Liver (tissue), 9 donors: Measurements from ENCODE around the gene MYO7B. TPM values are rescaled to one million over a fixed set of nuclear protein-coding genes. Genes with fewer than 3 reads are reported as not detected.

Source experiments
- DNase-seq: peaks from one replicate; pipeline ENCODE4 v3.0.0-alpha.2; 2017; ENCODE audit warnings: low spot score
- H3K27ac ChIP-seq, 2 donors: one replicate each; pipeline ENCODE4 v1.7.0; 2013; ENCODE audit warnings: inconsistent platforms in 2 of 2, low read length in 2 of 2, control low read depth in 1 of 2, low read depth in 1 of 2, mild to moderate bottlenecking in 1 of 2
- H3K27me3 ChIP-seq, 4 donors: one replicate each; pipeline versions ENCODE4 v1.6.1 to v1.7.0; 2013; ENCODE audit warnings: low read length in 3 of 4, inconsistent platforms in 1 of 4, mild to moderate bottlenecking in 1 of 4, moderate library complexity in 1 of 4; ENCODE audit not compliant: control insufficient read depth in 4 of 4, insufficient read depth in 4 of 4
- H3K36me3 ChIP-seq, 4 donors: one replicate each; pipeline versions ENCODE4 v1.6.1 to v1.7.0; 2013; ENCODE audit warnings: low read length in 3 of 4, mild to moderate bottlenecking in 3 of 4, low read depth in 1 of 4, moderate library complexity in 1 of 4; ENCODE audit not compliant: control insufficient read depth in 4 of 4, insufficient read depth in 3 of 4
- H3K4me1 ChIP-seq, 4 donors: one replicate each; pipeline versions ENCODE4 v1.6.1 to v1.7.0; 2013; ENCODE audit warnings: low read length in 3 of 4, mild to moderate bottlenecking in 3 of 4, moderate library complexity in 1 of 4; ENCODE audit not compliant: control insufficient read depth in 4 of 4, insufficient read depth in 4 of 4
- H3K4me3 ChIP-seq, 3 donors: one replicate each; pipeline versions ENCODE4 v1.6.1 to v1.7.0; 2013; ENCODE audit warnings: low read length in 3 of 3, control low read depth in 1 of 3, low read depth in 1 of 3, mild to moderate bottlenecking in 1 of 3
- H3K9ac ChIP-seq, 2 donors: one replicate each; pipeline ENCODE4 v1.7.0; 2013; ENCODE audit warnings: low read length in 2 of 2, mild to moderate bottlenecking in 2 of 2, moderate library complexity in 2 of 2, control low read depth in 1 of 2, low read depth in 1 of 2
- H3K9me3 ChIP-seq, 4 donors: one replicate each; pipeline versions ENCODE4 v1.6.1 to v1.7.0; 2013; ENCODE audit warnings: low read length in 3 of 4; ENCODE audit not compliant: control insufficient read depth in 4 of 4
- EGR1 ChIP-seq, 2 donors: IDR thresholded peaks; 2 replicates each; pipeline ENCODE4 v1.6.1; 2016 to 2018; ENCODE audit warnings: antibody characterized with exemption in 2 of 2, low read depth in 2 of 2
- FOXA1 ChIP-seq: IDR thresholded peaks from 2 replicates; pipeline ENCODE4 v1.6.1; 2016; ENCODE audit warnings: antibody characterized with exemption
- FOXA2 ChIP-seq: IDR thresholded peaks from 2 replicates; pipeline ENCODE4 v1.6.1; 2016; ENCODE audit warnings: antibody characterized with exemption
- GABPA ChIP-seq, 2 donors: IDR thresholded peaks in 1 of 2; conservative IDR thresholded peaks in 1 of 2; 2 replicates each; pipeline ENCODE4 v1.6.1; 2016; ENCODE audit warnings: antibody characterized with exemption in 2 of 2, mild to moderate bottlenecking in 1 of 2, moderate library complexity in 1 of 2
- HNF4A ChIP-seq, 2 donors: conservative IDR thresholded peaks; 2 replicates each; pipeline ENCODE4 v1.6.1; 2016; ENCODE audit warnings: antibody characterized with exemption in 2 of 2, mild to moderate bottlenecking in 2 of 2
- HNF4G ChIP-seq: IDR thresholded peaks from 2 replicates; pipeline ENCODE4 v1.6.1; 2016; ENCODE audit warnings: antibody characterized with exemption
- JUND ChIP-seq, 2 donors: IDR thresholded peaks; 2 replicates each; pipeline ENCODE4 v1.6.1; 2016; ENCODE audit warnings: antibody characterized with exemption in 2 of 2
- NR2F2 ChIP-seq: IDR thresholded peaks from 2 replicates; pipeline ENCODE4 v1.6.1; 2016; ENCODE audit warnings: antibody characterized with exemption
- RAD21 ChIP-seq, 2 donors: IDR thresholded peaks; 2 replicates each; pipeline ENCODE4 v1.6.1; 2016; ENCODE audit warnings: antibody characterized with exemption in 2 of 2, mild to moderate bottlenecking in 2 of 2
- RXRA ChIP-seq, 2 donors: IDR thresholded peaks; 2 replicates each; pipeline ENCODE4 v1.6.1; 2017 to 2018; ENCODE audit warnings: antibody characterized with exemption in 2 of 2, mild to moderate bottlenecking in 1 of 2
- SP1 ChIP-seq: IDR thresholded peaks from 2 replicates; pipeline ENCODE4 v1.6.1; 2018; ENCODE audit warnings: antibody characterized with exemption, mild to moderate bottlenecking
- TAF1 ChIP-seq: conservative IDR thresholded peaks from 2 replicates; pipeline ENCODE4 v1.6.1; 2016; ENCODE audit warnings: antibody characterized with exemption, mild to moderate bottlenecking
- YY1 ChIP-seq: IDR thresholded peaks from 2 replicates; pipeline ENCODE4 v1.6.1; 2016; ENCODE audit warnings: antibody characterized with exemption, mild to moderate bottlenecking
- WGBS: extraction: QIAGEN DNeasy Blood & Tissue Kit; methylation state at CpG from one replicate; pipeline ENCODE4 v1.1.7; 2013; 5-methylcytosine and 5-hydroxymethylcytosine counted together
- polyA plus RNA-seq, 2 donors: library from polyadenylated mRNA; stranded (reverse) in 1 of 2; unstranded in 1 of 2; fragments of 200-250 nt in 1 of 2; fragments of >200 nt in 1 of 2; fragmentation: Nextera tagmentation in 1 of 2; extraction: Ambion mirVana in 1 of 2; gene quantifications; one replicate each; pipeline versions ENCODE4 v1.2.1 to v1.2.3, GENCODE V29; 2013 to 2015
- total RNA-seq, 2 donors: library from RNA; depleted of rRNA; stranded (reverse); fragments of >200 nt; gene quantifications; one replicate each; pipeline ENCODE4 v1.2.3, GENCODE V29; 2014
- TF ChIP-seq, protein P1 (sequence below): IDR thresholded peaks from 2 replicates; pipeline ENCODE4 v1.6.1; 2016; ENCODE audit warnings: antibody characterized with exemption, mild to moderate bottlenecking
- TF ChIP-seq, protein P2 (sequence below): IDR thresholded peaks from 2 replicates; pipeline ENCODE4 v1.6.1; 2016; ENCODE audit warnings: antibody characterized with exemption
- TF ChIP-seq, protein P3 (sequence below): IDR thresholded peaks from 2 replicates; pipeline ENCODE4 v1.6.1; 2016; ENCODE audit warnings: antibody characterized with exemption
- TF ChIP-seq, protein P4 (sequence below): IDR thresholded peaks from 2 replicates; pipeline ENCODE4 v1.6.1; 2016; ENCODE audit warnings: antibody characterized with exemption
- donor health status: healthy.
- donor health status: healthy.
- donor health status: healthy.
- donor health status: healthy.
- donor health status: healthy.

Gene MYO7B
- total and polyA plus RNA-seq, 4 donors, result 0.15 to 1.1 (median 0.64) TPM

DNA sequence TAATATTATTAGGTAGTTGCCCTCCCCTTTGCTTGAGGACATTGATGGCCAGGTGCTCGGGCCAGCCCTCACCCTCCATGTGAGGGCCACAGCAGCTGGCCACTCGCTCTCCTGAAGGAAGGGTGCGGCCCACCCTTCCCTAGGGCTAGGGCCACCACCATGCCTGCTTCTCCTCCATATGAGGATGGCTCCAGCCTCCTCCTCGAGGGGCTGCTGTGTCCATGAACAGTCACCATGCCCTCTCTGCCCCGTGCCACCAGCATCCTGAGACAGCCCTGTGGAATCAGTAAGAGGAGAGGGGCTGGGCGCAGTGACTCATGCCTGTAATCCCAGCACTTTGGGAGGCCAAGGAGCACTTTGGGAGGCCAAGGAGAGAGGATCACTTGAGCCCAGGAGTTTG lies 112.8 kb downstream of the MYO7B start (continued):
- TF ChIP-seq, protein P1, sequence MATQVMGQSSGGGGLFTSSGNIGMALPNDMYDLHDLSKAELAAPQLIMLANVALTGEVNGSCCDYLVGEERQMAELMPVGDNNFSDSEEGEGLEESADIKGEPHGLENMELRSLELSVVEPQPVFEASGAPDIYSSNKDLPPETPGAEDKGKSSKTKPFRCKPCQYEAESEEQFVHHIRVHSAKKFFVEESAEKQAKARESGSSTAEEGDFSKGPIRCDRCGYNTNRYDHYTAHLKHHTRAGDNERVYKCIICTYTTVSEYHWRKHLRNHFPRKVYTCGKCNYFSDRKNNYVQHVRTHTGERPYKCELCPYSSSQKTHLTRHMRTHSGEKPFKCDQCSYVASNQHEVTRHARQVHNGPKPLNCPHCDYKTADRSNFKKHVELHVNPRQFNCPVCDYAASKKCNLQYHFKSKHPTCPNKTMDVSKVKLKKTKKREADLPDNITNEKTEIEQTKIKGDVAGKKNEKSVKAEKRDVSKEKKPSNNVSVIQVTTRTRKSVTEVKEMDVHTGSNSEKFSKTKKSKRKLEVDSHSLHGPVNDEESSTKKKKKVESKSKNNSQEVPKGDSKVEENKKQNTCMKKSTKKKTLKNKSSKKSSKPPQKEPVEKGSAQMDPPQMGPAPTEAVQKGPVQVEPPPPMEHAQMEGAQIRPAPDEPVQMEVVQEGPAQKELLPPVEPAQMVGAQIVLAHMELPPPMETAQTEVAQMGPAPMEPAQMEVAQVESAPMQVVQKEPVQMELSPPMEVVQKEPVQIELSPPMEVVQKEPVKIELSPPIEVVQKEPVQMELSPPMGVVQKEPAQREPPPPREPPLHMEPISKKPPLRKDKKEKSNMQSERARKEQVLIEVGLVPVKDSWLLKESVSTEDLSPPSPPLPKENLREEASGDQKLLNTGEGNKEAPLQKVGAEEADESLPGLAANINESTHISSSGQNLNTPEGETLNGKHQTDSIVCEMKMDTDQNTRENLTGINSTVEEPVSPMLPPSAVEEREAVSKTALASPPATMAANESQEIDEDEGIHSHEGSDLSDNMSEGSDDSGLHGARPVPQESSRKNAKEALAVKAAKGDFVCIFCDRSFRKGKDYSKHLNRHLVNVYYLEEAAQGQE, result no peak

DNA sequence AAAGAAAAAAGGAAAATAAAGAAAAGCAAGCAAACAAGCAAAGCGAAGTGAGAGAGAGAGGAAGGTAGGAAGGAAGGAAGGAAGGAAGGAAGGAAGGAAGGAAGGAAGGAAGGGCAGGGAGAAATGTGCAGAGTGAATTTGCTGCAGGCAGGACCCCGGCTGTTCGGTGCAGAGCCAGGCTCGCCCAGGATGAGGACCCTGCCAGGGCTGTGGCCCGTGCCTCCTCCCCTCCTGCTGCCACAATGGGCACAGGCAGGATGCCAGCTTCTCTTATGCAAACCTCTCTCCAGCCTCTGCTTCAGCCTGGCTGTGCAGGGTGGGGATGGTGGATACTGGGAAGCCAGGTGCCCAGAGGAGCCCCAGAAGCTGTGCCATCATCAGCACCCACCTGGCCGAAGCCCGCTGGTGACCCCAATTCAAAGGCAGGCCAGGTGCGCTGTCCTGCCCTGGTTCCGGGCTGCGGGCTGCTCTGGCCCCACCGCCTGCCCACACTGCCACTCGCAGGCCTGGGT lies 113.7 kb downstream of the MYO7B start:
- Histone ChIP-seq H3K4me1 (peaks cover 2 to 16% (median 5%) of the 10 kb centered on the region in 4 donors), H3K27me3 (no peaks in the 10 kb centered on the region), H3K36me3 (peaks cover 0 to 3% (median 1%) of the 10 kb centered on the region in 4 donors), H3K9me3 (no peaks in the 10 kb centered on the region), H3K4me3 (no peak overlapping the region), H3K9ac (no peak overlapping the region), H3K27ac (no peak overlapping the region)
- DNase-seq, result no peak
- WGBS, result 83% methylated on average over 12 of the region's 12 CpGs
- TF ChIP-seq, protein P2, sequence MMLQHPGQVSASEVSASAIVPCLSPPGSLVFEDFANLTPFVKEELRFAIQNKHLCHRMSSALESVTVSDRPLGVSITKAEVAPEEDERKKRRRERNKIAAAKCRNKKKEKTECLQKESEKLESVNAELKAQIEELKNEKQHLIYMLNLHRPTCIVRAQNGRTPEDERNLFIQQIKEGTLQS, result no peak
- TF ChIP-seq, protein P3, sequence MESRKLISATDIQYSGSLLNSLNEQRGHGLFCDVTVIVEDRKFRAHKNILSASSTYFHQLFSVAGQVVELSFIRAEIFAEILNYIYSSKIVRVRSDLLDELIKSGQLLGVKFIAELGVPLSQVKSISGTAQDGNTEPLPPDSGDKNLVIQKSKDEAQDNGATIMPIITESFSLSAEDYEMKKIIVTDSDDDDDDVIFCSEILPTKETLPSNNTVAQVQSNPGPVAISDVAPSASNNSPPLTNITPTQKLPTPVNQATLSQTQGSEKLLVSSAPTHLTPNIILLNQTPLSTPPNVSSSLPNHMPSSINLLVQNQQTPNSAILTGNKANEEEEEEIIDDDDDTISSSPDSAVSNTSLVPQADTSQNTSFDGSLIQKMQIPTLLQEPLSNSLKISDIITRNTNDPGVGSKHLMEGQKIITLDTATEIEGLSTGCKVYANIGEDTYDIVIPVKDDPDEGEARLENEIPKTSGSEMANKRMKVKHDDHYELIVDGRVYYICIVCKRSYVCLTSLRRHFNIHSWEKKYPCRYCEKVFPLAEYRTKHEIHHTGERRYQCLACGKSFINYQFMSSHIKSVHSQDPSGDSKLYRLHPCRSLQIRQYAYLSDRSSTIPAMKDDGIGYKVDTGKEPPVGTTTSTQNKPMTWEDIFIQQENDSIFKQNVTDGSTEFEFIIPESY, result no peak
- TF ChIP-seq HNF4A (conservative IDR thresholded peaks at IDR 0.05) (no peak), JUND (IDR thresholded peaks at IDR 0.05) (no peak), HNF4G (no peak), TAF1 (no peak), EGR1 (IDR thresholded peaks at IDR 0.05; ENCODE audit: low read depth in 2 of 2) (no peak), NR2F2 (no peak), YY1 (no peak), FOXA2 (no peak), FOXA1 (no peak), GABPA (IDR thresholded peaks at IDR 0.05 in 1 of 2, conservative IDR thresholded peaks at IDR 0.05 in 1 of 2) (no peak), RAD21 (IDR thresholded peaks at IDR 0.05) (no peak), SP1 (no peak), RXRA (IDR thresholded peaks at IDR 0.05) (no peak)
- TF ChIP-seq, protein P1, result no peak
- TF ChIP-seq, protein P4, sequence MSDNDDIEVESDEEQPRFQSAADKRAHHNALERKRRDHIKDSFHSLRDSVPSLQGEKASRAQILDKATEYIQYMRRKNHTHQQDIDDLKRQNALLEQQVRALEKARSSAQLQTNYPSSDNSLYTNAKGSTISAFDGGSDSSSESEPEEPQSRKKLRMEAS, result no peak
